ENCODE results near the gene RPA3.

Gene RPA3

DNA sequence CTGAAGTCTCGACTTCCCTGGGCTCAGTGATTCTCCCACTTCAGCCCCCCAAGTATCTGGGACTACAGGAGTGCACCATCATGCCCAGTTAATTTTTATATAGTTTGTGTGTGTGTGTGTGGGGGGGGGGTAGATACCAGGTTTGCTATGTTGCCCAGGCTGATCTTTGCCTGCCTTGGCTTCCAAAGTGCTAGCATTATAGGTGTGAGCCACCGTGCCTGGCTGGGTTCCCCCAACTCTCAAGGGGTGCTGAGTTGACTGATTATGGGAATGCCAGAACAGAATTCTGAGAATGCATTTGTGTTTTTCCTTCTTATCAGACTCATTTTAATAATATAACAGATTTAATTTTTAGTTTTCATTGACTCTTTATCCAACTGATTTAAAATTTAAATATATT is 19.5 kb downstream of the RPA3 start:
- TF ChIP-seq, protein P1, sequence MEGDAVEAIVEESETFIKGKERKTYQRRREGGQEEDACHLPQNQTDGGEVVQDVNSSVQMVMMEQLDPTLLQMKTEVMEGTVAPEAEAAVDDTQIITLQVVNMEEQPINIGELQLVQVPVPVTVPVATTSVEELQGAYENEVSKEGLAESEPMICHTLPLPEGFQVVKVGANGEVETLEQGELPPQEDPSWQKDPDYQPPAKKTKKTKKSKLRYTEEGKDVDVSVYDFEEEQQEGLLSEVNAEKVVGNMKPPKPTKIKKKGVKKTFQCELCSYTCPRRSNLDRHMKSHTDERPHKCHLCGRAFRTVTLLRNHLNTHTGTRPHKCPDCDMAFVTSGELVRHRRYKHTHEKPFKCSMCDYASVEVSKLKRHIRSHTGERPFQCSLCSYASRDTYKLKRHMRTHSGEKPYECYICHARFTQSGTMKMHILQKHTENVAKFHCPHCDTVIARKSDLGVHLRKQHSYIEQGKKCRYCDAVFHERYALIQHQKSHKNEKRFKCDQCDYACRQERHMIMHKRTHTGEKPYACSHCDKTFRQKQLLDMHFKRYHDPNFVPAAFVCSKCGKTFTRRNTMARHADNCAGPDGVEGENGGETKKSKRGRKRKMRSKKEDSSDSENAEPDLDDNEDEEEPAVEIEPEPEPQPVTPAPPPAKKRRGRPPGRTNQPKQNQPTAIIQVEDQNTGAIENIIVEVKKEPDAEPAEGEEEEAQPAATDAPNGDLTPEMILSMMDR (IDR thresholded peaks at IDR 0.05; ENCODE audit: low read depth, low read length, missing control alignments), result no peak
- DNase-seq (ENCODE audit: extremely low read depth, low read depth), result no peak
- H3K4me3 ChIP-seq (replicated peaks; ENCODE audit: low read depth, low read length), result no peak overlapping the region

DNA sequence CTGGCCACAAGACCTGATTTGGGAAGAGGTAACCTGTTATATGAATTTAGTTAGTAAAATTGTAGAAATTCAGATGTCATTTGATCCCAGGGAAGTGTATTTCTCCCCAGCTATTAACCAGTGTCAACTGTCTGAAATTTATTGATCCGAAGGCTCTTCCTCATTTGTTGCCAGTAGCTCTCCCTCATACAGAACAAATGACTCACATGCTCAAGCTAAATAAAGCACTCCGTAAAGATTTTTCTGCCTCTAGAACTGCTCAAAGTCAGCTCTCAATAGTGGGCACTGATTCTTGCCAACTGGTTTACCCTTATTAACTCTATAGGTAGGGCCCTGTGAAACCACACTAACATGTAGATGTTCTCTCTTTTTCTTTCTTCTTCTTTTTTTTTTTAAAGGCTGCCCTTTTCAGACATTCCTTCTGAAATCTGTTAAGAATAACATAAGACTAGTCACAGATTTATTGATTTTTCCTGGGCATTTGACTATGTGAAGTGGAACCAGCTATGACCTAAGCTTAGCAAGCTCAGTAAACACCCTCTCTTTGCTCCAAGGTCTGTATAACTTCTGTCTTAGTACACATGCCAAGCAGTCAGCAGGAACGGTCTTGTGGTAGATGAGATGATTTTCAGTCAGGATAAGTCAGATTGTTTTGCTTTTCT is 21.8 kb downstream of the RPA3 start:
- no peak for DNase-seq (ENCODE audit: extremely low read depth, low read depth)
- H3K4me3 ChIP-seq (replicated peaks; ENCODE audit: low read depth, low read length), result no peak overlapping the region
- TF ChIP-seq, protein P1 (IDR thresholded peaks at IDR 0.05; ENCODE audit: low read depth, low read length, missing control alignments), result no peak

DNA sequence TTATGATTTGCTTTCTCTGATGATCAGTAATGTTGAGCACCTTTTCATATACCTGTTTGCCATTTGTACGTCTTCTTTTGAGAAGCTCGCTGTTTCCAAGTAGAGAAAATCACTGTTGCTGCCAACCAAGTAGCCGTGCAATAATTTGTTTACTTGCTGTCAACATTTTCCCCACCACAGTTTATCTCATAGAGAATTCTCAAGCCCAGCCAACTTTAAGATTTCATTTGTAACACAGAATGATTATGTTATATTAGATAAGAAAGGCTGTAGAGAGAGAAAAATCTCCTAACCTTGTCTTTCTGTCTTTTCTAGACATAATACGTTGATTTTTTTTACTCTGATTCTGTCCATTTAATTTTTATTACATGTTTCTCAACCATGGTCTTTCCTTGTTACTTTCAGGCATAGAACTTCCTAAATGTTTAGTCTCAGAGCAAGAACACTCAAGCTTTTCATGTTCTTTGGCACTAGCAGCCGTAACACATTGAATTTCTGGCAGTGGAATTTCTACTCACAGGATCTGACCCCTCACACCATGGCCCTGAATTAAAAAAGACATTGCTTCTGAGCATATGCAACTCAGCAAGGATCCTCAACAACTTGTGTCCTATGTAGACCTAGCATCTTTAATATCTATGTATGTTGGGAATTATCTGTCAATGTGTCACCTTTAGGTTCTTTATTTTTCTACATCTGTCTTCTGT is 23.1 kb downstream of the RPA3 start:
- no peak overlapping the region for H3K4me3 ChIP-seq (replicated peaks; ENCODE audit: low read depth, low read length)
- TF ChIP-seq, protein P1 (IDR thresholded peaks at IDR 0.05; ENCODE audit: low read depth, low read length, missing control alignments), result no peak
- no peak for DNase-seq (ENCODE audit: extremely low read depth, low read depth)

DNA sequence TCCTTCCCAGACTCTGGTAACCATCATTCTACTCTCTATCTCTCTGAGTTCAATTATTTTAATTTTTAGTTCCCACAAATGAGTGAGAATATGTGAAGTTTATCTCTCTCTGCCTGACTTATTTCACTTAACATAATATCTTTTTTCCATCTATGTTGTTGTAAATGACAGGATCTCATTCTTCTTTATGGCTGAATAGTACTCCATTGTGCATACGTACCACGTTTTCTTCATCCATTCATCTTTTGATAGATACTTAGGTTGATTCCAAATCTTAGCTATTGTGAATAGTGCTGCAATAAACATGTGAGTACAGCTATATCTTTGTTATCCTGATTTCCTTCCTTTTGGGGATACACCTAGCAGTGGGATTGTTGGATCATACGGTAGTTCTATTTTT is 23.9 kb downstream of the RPA3 start:
- TF ChIP-seq, protein P1 (IDR thresholded peaks at IDR 0.05; ENCODE audit: low read depth, low read length, missing control alignments), result no peak
- no peak for DNase-seq (ENCODE audit: extremely low read depth, low read depth)
- H3K4me3 ChIP-seq (replicated peaks; ENCODE audit: low read depth, low read length), result no peak overlapping the region

DNA sequence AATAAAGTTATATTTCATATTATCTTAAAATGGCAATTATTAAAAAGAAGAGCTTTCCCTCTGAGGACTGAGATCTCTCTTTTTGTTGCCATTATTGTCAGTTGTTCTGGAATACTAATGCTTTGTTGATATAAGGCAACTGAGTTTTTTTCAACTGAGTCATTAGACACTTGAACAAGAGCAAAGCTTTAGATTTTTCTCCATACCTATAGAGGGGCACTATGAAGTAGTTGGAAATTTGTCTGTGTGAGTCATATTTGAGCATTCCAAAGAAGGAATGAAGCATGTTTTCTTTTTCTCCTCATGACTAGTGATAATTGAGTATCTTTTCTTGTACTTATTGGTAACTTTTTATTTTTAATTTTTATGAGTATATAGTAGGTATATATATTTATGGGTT is 24.5 kb downstream of the RPA3 start:
- TF ChIP-seq, protein P1 (IDR thresholded peaks at IDR 0.05; ENCODE audit: low read depth, low read length, missing control alignments), result no peak
- DNase-seq (ENCODE audit: extremely low read depth, low read depth), result peak; percentile 26

DNA sequence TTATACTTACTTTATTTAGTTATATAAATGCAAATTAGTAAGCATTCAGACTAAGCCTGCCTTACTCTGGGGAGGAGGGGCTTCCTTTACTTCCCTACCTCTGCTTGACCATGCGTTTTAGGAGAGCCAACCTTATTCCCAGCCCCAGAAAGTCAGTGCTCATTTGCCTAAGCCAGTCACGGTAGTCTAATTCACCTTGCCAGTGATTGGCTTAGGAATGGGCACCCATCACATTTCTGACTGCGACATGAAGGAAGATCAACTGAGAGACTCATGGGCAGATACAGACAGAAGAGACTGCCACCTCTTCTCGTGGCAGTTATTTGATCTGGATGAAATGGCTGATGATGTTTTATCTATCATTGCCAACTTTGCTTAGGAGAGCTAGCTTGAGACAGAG is 29.5 kb downstream of the RPA3 start:
- H3K4me3 ChIP-seq (replicated peaks; ENCODE audit: low read depth, low read length), result no peak overlapping the region
- TF ChIP-seq, protein P1 (IDR thresholded peaks at IDR 0.05; ENCODE audit: low read depth, low read length, missing control alignments), result no peak
- DNase-seq (ENCODE audit: extremely low read depth, low read depth), result no peak

More for the DNA sequence above, 24.5 kb downstream of the RPA3 start:
- no peak overlapping the region for H3K4me3 ChIP-seq (replicated peaks; ENCODE audit: low read depth, low read length)

Measured in HFF-Myc (cell line).